Measurements from ENCODE around the gene NECAB3.

NECAB3 gene

DNA sequence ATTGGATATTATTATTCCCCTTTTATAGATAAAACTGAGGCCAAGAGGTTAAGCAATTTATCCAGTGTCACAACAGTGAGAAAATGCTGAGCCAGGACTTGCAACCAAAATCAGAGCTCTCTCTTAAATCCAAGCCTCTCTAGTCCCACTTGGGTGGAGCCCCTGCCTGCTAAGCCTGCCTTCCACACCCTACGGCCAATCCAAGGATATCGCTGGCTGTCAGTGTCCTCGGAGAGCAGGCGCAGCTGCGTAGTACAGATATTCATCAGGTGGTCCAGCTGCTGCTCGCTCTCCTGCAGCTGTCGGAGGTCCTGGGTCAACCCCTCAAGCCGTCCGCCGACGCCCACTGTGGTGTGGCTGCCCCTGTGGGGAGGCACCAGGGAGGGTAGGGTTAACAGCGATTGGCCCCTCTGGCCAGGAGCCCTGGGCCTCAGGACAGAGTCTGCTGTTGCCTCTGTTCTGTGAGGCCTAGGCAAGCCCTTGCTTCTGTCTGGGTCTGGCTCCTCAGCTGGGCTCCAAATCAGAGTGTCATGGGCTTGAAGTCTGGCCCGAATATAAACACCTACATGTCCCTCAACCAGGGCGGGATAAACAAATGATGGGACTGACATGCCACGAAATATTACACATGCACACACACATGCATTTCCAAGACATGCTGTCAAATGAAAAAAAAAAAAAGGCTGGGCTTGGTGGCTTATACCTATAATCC is 3.9 kb upstream of the NECAB3 start:
- Histone ChIP-seq H3K36me3 (ENCODE audit: control insufficient read depth, insufficient read depth, low read length) (no peaks in the 10 kb centered on the region), H3K27ac (ENCODE audit: insufficient read depth, low read length, poor library complexity, severe bottlenecking) (peak overlapping the region; percentile 25), H3K27me3 (replicated peaks; ENCODE audit: control insufficient read depth, insufficient read depth, low read length, poor library complexity, severe bottlenecking) (no peaks in the 10 kb centered on the region), H3K9me3 (ENCODE audit: control insufficient read depth, low read length) (no peaks in the 10 kb centered on the region), H3K4me3 (ENCODE audit: insufficient read depth, low read depth, low read length, poor library complexity, severe bottlenecking) (no peak overlapping the region), H3K4me1 (ENCODE audit: control insufficient read depth, insufficient read depth, low read length, poor library complexity, severe bottlenecking) (peaks cover 29% of the 10 kb centered on the region)
- no peak for DNase-seq

DNA sequence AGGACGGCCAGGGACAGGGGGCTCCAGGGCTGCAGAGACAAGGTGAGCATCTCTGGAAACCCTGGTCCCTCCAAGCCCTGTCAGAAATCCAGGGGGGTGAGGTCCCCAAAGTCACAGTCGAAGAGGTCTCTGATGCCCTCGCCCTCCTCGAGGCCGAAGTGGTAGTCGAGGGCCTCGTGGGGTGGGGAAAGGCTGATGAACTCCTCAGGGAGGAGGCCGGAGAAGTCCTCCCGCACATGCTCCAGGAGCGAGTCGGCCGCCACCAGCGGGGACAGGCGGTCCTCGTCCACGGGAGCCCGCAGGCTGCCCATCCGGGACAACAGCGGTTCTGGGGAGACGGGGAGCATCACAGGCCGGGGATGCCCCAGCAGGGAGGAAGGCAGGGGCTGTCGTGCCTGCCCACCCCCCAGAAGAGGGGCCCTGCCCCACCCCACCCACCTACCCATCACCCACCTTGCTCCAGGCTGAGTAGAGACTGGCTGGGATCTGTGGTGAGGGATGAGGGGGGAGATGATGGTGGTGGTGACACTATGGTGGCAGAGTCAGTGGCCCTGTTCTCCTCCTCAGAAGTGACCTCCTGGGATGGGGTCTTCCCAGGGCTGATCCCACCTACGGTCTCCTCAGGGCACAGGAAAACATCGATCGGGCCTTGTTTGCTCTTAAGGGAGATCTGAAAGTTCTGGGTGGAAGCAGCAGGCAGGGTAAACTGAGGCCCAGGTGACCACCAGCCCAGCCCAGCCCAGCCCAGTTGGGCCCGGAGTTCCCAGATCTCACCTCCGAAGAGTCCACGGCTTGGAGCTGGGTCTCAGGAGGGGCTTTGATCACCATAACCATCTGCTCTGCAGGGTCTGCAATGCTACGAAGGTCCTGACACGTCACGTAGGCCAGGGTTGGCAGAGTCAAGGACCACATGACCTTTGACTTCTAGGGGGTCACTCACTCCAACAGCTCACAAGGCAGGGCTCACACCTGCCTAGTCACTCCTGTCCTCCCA is 2.7 kb upstream of the NECAB3 start:
- peaks cover 31% of the 10 kb centered on the region for H3K4me1 ChIP-seq (ENCODE audit: control insufficient read depth, insufficient read depth, low read length, poor library complexity, severe bottlenecking)
- DNase-seq = no peak
- no peaks in the 10 kb centered on the region for H3K27me3 ChIP-seq (replicated peaks; ENCODE audit: control insufficient read depth, insufficient read depth, low read length, poor library complexity, severe bottlenecking)
- H3K27ac ChIP-seq (ENCODE audit: insufficient read depth, low read length, poor library complexity, severe bottlenecking) = no peak overlapping the region
- H3K4me3 ChIP-seq (ENCODE audit: insufficient read depth, low read depth, low read length, poor library complexity, severe bottlenecking) = no peak overlapping the region
- no peaks in the 10 kb centered on the region for H3K9me3 ChIP-seq (ENCODE audit: control insufficient read depth, low read length)
- H3K36me3 ChIP-seq (ENCODE audit: control insufficient read depth, insufficient read depth, low read length) = no peaks in the 10 kb centered on the region

DNA sequence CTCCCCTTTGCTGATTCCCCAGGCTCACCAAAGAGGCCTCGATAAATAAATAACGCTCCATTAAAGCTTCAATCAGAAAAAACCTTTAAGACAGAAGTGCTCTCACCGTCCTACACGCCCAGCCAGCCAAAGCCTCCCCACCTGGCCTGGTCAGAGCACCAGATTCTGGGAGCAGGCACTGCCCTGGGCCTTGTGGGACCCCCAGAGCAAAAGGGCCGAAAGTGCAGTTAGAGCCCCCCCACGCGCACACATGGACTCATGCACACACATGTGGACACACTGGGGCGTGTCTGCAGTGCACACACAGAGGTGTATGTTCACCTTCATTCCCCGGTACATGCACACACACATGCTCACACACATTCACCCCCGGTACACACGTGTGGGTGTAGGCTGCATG is 1.9 kb upstream of the NECAB3 start:
- Histone ChIP-seq H3K4me3 (ENCODE audit: insufficient read depth, low read depth, low read length, poor library complexity, severe bottlenecking) (no peak overlapping the region), H3K4me1 (ENCODE audit: control insufficient read depth, insufficient read depth, low read length, poor library complexity, severe bottlenecking) (peaks cover 31% of the 10 kb centered on the region), H3K27ac (ENCODE audit: insufficient read depth, low read length, poor library complexity, severe bottlenecking) (no peak overlapping the region)

DNA sequence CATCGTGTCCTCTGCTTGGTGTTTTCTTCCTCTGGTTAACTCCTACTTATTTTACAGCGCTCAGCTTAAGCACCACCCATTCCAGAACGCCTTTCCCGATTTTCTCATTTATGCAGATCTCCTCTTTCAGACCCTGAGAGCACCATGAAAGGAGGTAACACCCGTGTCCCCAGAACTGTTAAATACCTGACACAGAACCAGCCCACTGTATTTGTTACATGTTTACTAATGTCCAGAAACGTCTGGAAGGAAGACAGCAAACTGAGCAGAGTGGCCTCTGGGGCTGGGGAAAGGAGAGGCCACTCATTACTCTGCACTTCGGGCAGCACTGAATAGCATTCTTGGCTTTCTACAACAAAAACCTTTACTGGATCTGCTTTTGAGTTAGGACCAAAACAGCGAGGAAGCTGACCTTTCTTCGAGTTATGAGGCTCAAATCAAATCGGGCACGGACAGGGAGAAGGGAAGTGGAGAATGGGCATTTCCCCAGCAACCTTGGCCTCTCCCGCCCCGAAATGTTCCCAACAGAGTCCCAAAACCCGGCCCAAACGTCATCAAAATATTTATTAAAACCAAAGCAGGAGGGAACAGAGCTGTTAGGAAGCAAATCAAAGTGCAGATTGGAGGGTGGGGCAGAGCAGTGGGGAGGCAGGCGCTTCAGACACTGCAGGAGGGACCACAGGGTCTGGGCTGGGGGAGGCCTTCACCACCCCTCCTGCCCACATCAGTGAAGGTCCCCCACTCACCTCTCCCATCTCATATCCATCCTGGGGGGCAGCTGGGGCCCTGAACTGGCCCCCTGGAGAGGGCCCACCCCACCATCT is 1.1 kb upstream of the NECAB3 start:
- DNase-seq = no peak
- H3K27me3 ChIP-seq (replicated peaks; ENCODE audit: control insufficient read depth, insufficient read depth, low read length, poor library complexity, severe bottlenecking) = no peaks in the 10 kb centered on the region
- H3K27ac ChIP-seq (ENCODE audit: insufficient read depth, low read length, poor library complexity, severe bottlenecking) = no peak overlapping the region
- no peak overlapping the region for H3K4me3 ChIP-seq (ENCODE audit: insufficient read depth, low read depth, low read length, poor library complexity, severe bottlenecking)
- no peaks in the 10 kb centered on the region for H3K9me3 ChIP-seq (ENCODE audit: control insufficient read depth, low read length)
- no peaks in the 10 kb centered on the region for H3K36me3 ChIP-seq (ENCODE audit: control insufficient read depth, insufficient read depth, low read length)
- H3K4me1 ChIP-seq (ENCODE audit: control insufficient read depth, insufficient read depth, low read length, poor library complexity, severe bottlenecking) = peaks cover 31% of the 10 kb centered on the region

More for the DNA sequence above, 1.9 kb upstream of the NECAB3 start:
- no peak for DNase-seq
- no peaks in the 10 kb centered on the region for H3K36me3 ChIP-seq (ENCODE audit: control insufficient read depth, insufficient read depth, low read length)
- H3K9me3 ChIP-seq (ENCODE audit: control insufficient read depth, low read length) = no peaks in the 10 kb centered on the region
- H3K27me3 ChIP-seq (replicated peaks; ENCODE audit: control insufficient read depth, insufficient read depth, low read length, poor library complexity, severe bottlenecking) = no peaks in the 10 kb centered on the region

DNA sequence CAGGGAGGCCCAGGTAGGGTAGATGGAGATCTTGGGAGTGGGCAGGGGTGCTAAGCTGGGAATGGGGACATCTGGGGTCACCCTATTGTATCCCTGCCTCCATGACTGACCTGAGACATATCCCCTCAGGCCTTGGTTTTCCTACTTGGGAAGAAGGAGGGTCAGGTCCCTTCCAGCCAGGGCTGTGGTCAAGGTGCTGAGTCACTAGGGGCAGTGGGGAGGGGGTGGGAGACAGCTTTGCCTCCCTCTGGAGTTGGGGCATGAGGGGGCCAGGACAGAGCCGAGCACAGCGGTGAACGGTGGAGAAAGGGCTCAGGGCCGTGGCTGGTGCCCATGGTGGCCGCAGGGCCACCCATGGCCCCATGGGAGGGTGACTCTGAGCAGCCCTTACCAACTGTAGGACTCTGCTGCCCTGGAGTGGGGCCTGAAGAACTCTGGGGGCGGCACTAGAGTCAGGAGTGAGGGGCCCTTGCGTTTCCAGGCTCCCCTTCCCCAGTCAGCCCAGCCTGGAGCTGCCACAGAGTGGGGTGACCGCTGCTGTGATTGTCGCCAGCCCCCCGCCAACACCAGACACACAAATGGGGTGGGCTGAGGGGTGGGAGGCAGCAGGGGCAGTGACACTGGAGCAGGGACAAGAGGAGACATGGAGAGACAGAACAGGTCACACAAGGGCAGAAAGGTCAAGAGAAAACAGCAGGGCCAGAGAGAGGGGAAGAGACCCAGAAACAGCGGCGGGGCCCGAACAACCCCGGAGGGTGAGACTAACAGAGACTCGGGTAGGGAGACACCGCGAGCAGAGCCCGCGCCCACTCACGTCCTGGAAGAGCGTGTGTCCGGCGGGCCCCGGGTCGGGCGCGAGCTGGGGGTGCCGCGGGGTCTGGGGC is 576 bp downstream of the NECAB3 start:
- H3K4me1 ChIP-seq (ENCODE audit: control insufficient read depth, insufficient read depth, low read length, poor library complexity, severe bottlenecking) = peaks cover 18% of the 10 kb centered on the region

DNA sequence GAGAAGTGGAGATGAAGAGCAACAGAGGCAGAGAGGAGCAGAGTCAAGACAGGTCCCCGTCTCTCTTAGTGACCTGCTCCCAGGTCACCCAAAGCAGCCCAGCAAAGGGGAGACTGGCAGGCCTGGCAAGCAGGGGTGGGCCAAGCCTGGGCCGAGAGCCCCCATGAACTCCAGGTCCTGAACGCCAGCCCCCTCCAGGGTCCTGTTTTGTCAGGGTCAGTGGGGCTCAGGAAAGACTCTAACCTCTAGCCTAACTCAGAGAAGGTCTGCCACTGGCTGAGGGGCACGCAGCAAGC is 1.2 kb downstream of the NECAB3 start:
- H3K9me3 ChIP-seq (ENCODE audit: control insufficient read depth, low read length) = no peaks in the 10 kb centered on the region
- no peak for DNase-seq
- peaks cover 16% of the 10 kb centered on the region for H3K4me1 ChIP-seq (ENCODE audit: control insufficient read depth, insufficient read depth, low read length, poor library complexity, severe bottlenecking)
- no peaks in the 10 kb centered on the region for H3K27me3 ChIP-seq (replicated peaks; ENCODE audit: control insufficient read depth, insufficient read depth, low read length, poor library complexity, severe bottlenecking)
- H3K27ac ChIP-seq (ENCODE audit: insufficient read depth, low read length, poor library complexity, severe bottlenecking) = no peak overlapping the region
- H3K4me3 ChIP-seq (ENCODE audit: insufficient read depth, low read depth, low read length, poor library complexity, severe bottlenecking) = no peak overlapping the region
- no peaks in the 10 kb centered on the region for H3K36me3 ChIP-seq (ENCODE audit: control insufficient read depth, insufficient read depth, low read length)

More for the DNA sequence above, 576 bp downstream of the NECAB3 start:
- no peaks in the 10 kb centered on the region for H3K9me3 ChIP-seq (ENCODE audit: control insufficient read depth, low read length)
- no peaks in the 10 kb centered on the region for H3K36me3 ChIP-seq (ENCODE audit: control insufficient read depth, insufficient read depth, low read length)
- no peaks in the 10 kb centered on the region for H3K27me3 ChIP-seq (replicated peaks; ENCODE audit: control insufficient read depth, insufficient read depth, low read length, poor library complexity, severe bottlenecking)
- no peak for DNase-seq
- H3K4me3 ChIP-seq (ENCODE audit: insufficient read depth, low read depth, low read length, poor library complexity, severe bottlenecking) = peak overlapping the region; percentile 58
- H3K27ac ChIP-seq (ENCODE audit: insufficient read depth, low read length, poor library complexity, severe bottlenecking) = peak overlapping the region; percentile 23

DNA sequence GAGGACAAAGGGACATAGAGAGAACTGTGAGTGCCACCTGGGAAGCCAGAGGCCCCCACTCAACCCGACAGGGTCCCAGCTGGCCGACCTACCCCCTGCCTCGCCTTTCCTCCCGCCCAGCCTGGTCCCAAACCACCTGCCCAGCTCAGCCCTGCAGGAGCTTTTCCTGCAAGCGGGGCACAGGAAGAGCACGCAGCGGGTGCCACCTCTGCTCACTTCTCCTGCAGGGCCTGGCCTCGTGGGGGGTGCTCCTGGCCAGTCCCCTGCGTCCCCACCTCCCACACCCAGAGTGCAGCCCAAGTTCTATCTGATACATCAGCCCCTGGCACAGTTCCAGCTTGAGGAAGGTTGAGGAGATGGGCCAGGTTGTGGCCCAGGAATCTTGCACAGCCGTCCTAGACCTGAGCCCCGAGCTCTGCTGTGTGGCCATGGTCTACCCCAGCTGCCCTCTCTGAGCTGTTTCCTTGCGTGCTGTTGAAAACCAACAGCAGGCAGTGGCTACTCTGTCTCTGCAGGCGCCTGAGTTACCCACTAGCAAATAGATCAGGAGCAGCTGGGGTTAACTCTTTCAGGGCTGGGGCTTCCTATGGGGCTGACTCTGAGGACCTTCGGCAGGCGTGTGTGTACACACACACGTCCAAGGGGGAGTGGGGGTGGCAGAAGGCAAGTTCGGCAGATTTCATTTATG is 1.7 kb downstream of the NECAB3 start:
- no peak overlapping the region for H3K4me3 ChIP-seq (ENCODE audit: insufficient read depth, low read depth, low read length, poor library complexity, severe bottlenecking)
- no peaks in the 10 kb centered on the region for H3K9me3 ChIP-seq (ENCODE audit: control insufficient read depth, low read length)

DNA sequence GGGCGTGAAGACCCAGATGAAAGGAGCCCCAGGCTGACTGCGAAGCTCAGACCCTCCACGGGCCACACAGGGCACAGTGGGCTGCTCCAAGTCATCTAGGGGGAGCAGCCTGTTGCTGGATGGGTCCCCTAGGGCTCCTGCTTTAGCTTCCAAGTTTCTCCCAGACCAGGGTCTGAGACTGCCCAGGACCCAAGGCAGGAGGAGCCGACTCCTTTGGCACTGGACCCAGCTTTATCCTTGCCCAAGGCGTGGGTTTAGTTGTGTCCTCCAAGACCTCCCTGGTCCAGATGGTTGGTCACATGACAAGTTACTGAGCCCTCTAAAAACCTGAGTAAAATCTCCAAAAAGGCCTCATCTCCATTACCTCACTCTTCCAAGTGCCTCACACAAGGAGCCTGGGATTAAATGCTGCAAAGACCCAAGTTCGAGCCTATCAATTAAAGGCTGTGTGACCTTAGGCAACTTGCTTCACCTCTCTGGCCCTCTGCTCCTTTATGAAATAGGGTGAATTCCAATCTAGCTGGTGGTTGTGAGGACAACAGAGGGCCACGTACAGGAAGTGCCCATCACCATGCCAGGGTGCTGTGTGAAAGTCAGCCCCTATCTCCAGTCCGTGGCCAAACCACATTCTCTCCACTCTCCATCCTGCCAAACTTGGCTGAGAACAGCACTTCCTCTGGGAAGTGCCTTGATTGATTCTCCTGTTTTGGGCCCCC is 2.5 kb downstream of the NECAB3 start:
- no peak for DNase-seq
- no peaks in the 10 kb centered on the region for H3K9me3 ChIP-seq (ENCODE audit: control insufficient read depth, low read length)
- H3K27me3 ChIP-seq (replicated peaks; ENCODE audit: control insufficient read depth, insufficient read depth, low read length, poor library complexity, severe bottlenecking) = no peaks in the 10 kb centered on the region
- H3K4me1 ChIP-seq (ENCODE audit: control insufficient read depth, insufficient read depth, low read length, poor library complexity, severe bottlenecking) = peaks cover 21% of the 10 kb centered on the region
- H3K36me3 ChIP-seq (ENCODE audit: control insufficient read depth, insufficient read depth, low read length) = no peaks in the 10 kb centered on the region
- H3K27ac ChIP-seq (ENCODE audit: insufficient read depth, low read length, poor library complexity, severe bottlenecking) = no peak overlapping the region
- no peak overlapping the region for H3K4me3 ChIP-seq (ENCODE audit: insufficient read depth, low read depth, low read length, poor library complexity, severe bottlenecking)

More for the DNA sequence above, 1.7 kb downstream of the NECAB3 start:
- H3K27me3 ChIP-seq (replicated peaks; ENCODE audit: control insufficient read depth, insufficient read depth, low read length, poor library complexity, severe bottlenecking) = no peaks in the 10 kb centered on the region
- no peak overlapping the region for H3K27ac ChIP-seq (ENCODE audit: insufficient read depth, low read length, poor library complexity, severe bottlenecking)
- H3K36me3 ChIP-seq (ENCODE audit: control insufficient read depth, insufficient read depth, low read length) = no peaks in the 10 kb centered on the region
- DNase-seq = no peak
- H3K4me1 ChIP-seq (ENCODE audit: control insufficient read depth, insufficient read depth, low read length, poor library complexity, severe bottlenecking) = peaks cover 19% of the 10 kb centered on the region

Data from effector memory CD4-positive, alpha-beta T cell (primary cell).